ENCODE results near the gene ZFAND3.

- TF ChIP-seq CTCF (IDR thresholded peaks at IDR 0.05): no peak
- TF ChIP-seq EZH2 (IDR thresholded peaks at IDR 0.05; ENCODE audit: borderline replicate concordance, insufficient read depth, low read depth, low read length, poor library complexity, severe bottlenecking): no peak
Observed at GRCh38 chr6:37850728-37851285, 31.3 kb downstream of the ZFAND3 start.
